Neural cell (in vitro differentiated cells): Measurements from ENCODE around the gene PTPRK.

Experiments
- EP300 ChIP-seq: fragments of 450-650 bp; conservative IDR thresholded peaks from 2 replicates; pipeline ENCODE4 v1.6.1; 2014; ENCODE audit warnings: antibody characterized with exemption, mild to moderate bottlenecking, moderate library complexity; ENCODE audit not compliant: poor library complexity, severe bottlenecking
- EZH2 ChIP-seq: fragments of 200-600, 300-800 bp; shearing (Covaris generic), sonication (generic); IDR thresholded peaks from 2 replicates; pipeline ENCODE4 v1.6.1; 2014; ENCODE audit warnings: antibody characterized with exemption, low read length, borderline replicate concordance, mild to moderate bottlenecking; ENCODE audit not compliant: insufficient read depth, poor library complexity, severe bottlenecking
- RAD21 ChIP-seq: fragments of 450-650 bp; conservative IDR thresholded peaks from 2 replicates; pipeline ENCODE4 v1.6.1; 2014; ENCODE audit warnings: antibody characterized with exemption, mild to moderate bottlenecking, moderate library complexity
- TF ChIP-seq, protein P1 (sequence below): fragments of 450-650 bp; IDR thresholded peaks from 2 replicates; pipeline ENCODE4 v1.5.1; 2014; ENCODE audit warnings: antibody characterized with exemption, mild to moderate bottlenecking, moderate library complexity; ENCODE audit not compliant: poor library complexity, severe bottlenecking

DNA sequence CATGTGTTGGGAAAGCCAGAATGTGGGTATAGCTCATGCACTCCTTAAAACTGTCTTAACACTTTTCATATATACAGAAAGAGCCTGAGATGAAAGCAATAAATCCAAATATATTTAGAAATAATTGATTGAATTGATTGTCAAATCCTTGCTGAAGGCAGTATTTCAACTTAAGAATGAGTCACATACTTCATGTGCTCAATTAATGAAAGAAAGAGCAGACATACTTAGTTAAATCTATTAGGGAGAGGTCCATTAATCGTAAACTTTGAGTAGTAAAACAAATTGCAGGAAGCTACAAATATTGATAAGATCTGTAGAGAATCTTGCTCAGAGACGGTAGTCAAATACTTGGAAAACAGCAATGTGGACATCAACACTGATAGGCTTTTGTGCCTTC lies 358.0 kb downstream of the PTPRK start:
- TF ChIP-seq EZH2 = no peak
- TF ChIP-seq, protein P1, sequence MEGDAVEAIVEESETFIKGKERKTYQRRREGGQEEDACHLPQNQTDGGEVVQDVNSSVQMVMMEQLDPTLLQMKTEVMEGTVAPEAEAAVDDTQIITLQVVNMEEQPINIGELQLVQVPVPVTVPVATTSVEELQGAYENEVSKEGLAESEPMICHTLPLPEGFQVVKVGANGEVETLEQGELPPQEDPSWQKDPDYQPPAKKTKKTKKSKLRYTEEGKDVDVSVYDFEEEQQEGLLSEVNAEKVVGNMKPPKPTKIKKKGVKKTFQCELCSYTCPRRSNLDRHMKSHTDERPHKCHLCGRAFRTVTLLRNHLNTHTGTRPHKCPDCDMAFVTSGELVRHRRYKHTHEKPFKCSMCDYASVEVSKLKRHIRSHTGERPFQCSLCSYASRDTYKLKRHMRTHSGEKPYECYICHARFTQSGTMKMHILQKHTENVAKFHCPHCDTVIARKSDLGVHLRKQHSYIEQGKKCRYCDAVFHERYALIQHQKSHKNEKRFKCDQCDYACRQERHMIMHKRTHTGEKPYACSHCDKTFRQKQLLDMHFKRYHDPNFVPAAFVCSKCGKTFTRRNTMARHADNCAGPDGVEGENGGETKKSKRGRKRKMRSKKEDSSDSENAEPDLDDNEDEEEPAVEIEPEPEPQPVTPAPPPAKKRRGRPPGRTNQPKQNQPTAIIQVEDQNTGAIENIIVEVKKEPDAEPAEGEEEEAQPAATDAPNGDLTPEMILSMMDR = no peak
- no peak for TF ChIP-seq RAD21
- no peak for TF ChIP-seq EP300
